K562 (cell line): ENCODE measurements around the gene RHAG. TPM values are rescaled to one million over a fixed set of nuclear protein-coding genes. Genes with fewer than 3 reads are reported as not detected.

Source experiments
- ATAC-seq: fragments of 200-7000 bp; cut with Tn5 transposase; 3 replicates; pipeline ENCODE4 v1.9.1; 2020; ENCODE audit warnings: moderate library complexity
- BruUV-seq: library from RNA; stranded (reverse); fragments of 400-500 nt; replicated peaks from 2 replicates; lab custom pipeline; 2021; lab: Mats Ljungman, UMichigan
- CTCF ChIA-PET: fragments of 300-600 bp; formaldehyde crosslinking; extraction: SDS; loops from one replicate; lab custom pipeline; 2021; ENCODE audit warnings: low intra/inter-chr PET ratio; lab: Yijun Ruan, JAX
- POLR2A ChIA-PET: fragments of 300-600, 350-650 bp; sonication (Branson Sonifier 250); formaldehyde crosslinking; extraction: SDS; loops from one replicate; lab custom pipeline; 2021; ENCODE audit warnings: antibody characterized with exemption, inconsistent platforms; lab: Yijun Ruan, JAX
- DNase-seq, 4 experiments: peaks; one replicate each; pipeline versions ENCODE4 v3.0.0 to v3.0.0-alpha.2; 2011 to 2018; ENCODE audit warnings: low spot score in 3 of 4, mixed read lengths in 3 of 4; ENCODE audit errors: extremely low read depth in 1 of 4
- FAIRE-seq: peaks from 2 replicates; lab custom pipeline; 2011; peaks lifted over from hg19 to GRCh38; lab: Jason Lieb, UNC
- H2AFZ ChIP-seq: 2 replicates; pipeline ENCODE4 v1.6.0; 2011; ENCODE audit warnings: low read depth, low read length, control low read depth, inconsistent platforms
- H3K27ac ChIP-seq: fragments of 200-600 bp; 3 replicates; pipeline ENCODE4 v1.8.0; 2011; ENCODE audit warnings: low read depth, mild to moderate bottlenecking, control low read depth, inconsistent platforms, low read length, moderate library complexity, mixed read lengths; ENCODE audit errors: extremely low read depth
- H3K27me3 ChIP-seq, 2 experiments: fragments of 300-600 bp in 1 of 2; 2 replicates in 1 of 2; 3 replicates in 1 of 2; pipeline versions ENCODE4 v1.6.0 to v1.8.0; 2011; ENCODE audit warnings: inconsistent platforms in 2 of 2, low read length in 2 of 2, mild to moderate bottlenecking in 1 of 2, mixed read lengths in 1 of 2, moderate library complexity in 1 of 2; ENCODE audit not compliant: control insufficient read depth in 2 of 2, insufficient read depth in 2 of 2
- H3K36me3 ChIP-seq: fragments of 300-600 bp; 3 replicates; pipeline ENCODE4 v1.8.0; 2011; ENCODE audit warnings: mild to moderate bottlenecking, low read length, inconsistent platforms; ENCODE audit not compliant: control insufficient read depth, insufficient read depth
- H3K4me1 ChIP-seq, 2 experiments: fragments of 200-600 bp in 1 of 2; replicated peaks in 1 of 2; 2 replicates in 1 of 2; 3 replicates in 1 of 2; pipeline versions ENCODE4 v1.5.1 to v1.8.0; 2011; ENCODE audit warnings: inconsistent platforms in 2 of 2, low read length in 2 of 2, mild to moderate bottlenecking in 1 of 2, mixed read lengths in 1 of 2, moderate library complexity in 1 of 2; ENCODE audit not compliant: control insufficient read depth in 2 of 2, insufficient read depth in 2 of 2
- H3K4me2 ChIP-seq: 2 replicates; pipeline ENCODE4 v1.6.1; 2011; ENCODE audit warnings: low read length, control low read depth, inconsistent platforms, mixed read lengths; ENCODE audit not compliant: insufficient read depth
- H3K4me3 ChIP-seq: fragments of 200-600 bp; sonication (generic), shearing (Covaris generic); 2 replicates; pipeline ENCODE4 v1.5.1; 2016; ENCODE audit warnings: control low read depth, inconsistent platforms
- H3K79me2 ChIP-seq: fragments of 200-600 bp; 3 replicates; pipeline ENCODE4 v1.8.0; 2011; ENCODE audit warnings: low read length, inconsistent platforms; ENCODE audit not compliant: control insufficient read depth, insufficient read depth
- H3K9ac ChIP-seq, 2 experiments: 2 replicates each; pipeline versions ENCODE4 v1.6.0 to v1.6.1; 2011; ENCODE audit warnings: low read depth in 2 of 2, low read length in 2 of 2, control low read depth in 1 of 2, inconsistent platforms in 1 of 2, mild to moderate bottlenecking in 1 of 2, mixed read lengths in 1 of 2; ENCODE audit not compliant: insufficient read depth in 1 of 2
- H3K9me1 ChIP-seq: one replicate; pipeline ENCODE4 v1.6.0; 2011; ENCODE audit warnings: inconsistent platforms, mild to moderate bottlenecking, low read length, moderate library complexity; ENCODE audit not compliant: control insufficient read depth, insufficient read depth
- H3K9me3 ChIP-seq: replicated peaks from 2 replicates; pipeline ENCODE4 v1.5.1; 2011; ENCODE audit warnings: low read depth, low read length, inconsistent platforms; ENCODE audit not compliant: control insufficient read depth, insufficient read depth
- H4K20me1 ChIP-seq: replicated peaks from 2 replicates; pipeline ENCODE4 v1.6.1; 2011; ENCODE audit warnings: low read length, inconsistent platforms, mixed read lengths; ENCODE audit not compliant: control insufficient read depth, insufficient read depth
- ARNT ChIP-seq, 2 experiments: fragments of 450-650 bp; IDR thresholded peaks; 2 replicates each; pipeline ENCODE4 v1.6.1; 2016; ENCODE audit warnings: mild to moderate bottlenecking in 1 of 2
- CBX2 ChIP-seq: fragments of 200-600 bp; sonication (generic); IDR thresholded peaks from one replicate; pipeline ENCODE4 v1.6.1; 2012; ENCODE audit warnings: mild to moderate bottlenecking, low read length, inconsistent platforms; ENCODE audit not compliant: insufficient read depth, poor library complexity, severe bottlenecking
- E2F8 ChIP-seq: fragments of 450-650 bp; IDR thresholded peaks from 2 replicates; pipeline ENCODE4 v1.7.1; 2018; ENCODE audit warnings: mild to moderate bottlenecking, low read depth; ENCODE audit not compliant: partially characterized antibody
- ESRRA ChIP-seq: fragments of 450-650 bp; IDR thresholded peaks from 2 replicates; pipeline ENCODE4 v1.6.1; 2014; ENCODE audit warnings: low read depth, mild to moderate bottlenecking, moderate library complexity, borderline replicate concordance
- GTF2F1 ChIP-seq: IDR thresholded peaks from 2 replicates; pipeline ENCODE4 v1.6.1; 2011; ENCODE audit warnings: low read depth, low read length, improper control_type of control experiment
- JUND ChIP-seq, 2 experiments: IDR thresholded peaks; 2 replicates in 1 of 2; 3 replicates in 1 of 2; pipeline ENCODE4 v1.6.1; 2011; ENCODE audit warnings: borderline replicate concordance in 2 of 2, low read depth in 2 of 2, low read length in 2 of 2, improper control_type of control experiment in 1 of 2, missing biosample characterization in 1 of 2, missing genetic modification characterization in 1 of 2, missing genetic modification reagents in 1 of 2
- RFX1 ChIP-seq: fragments of 450-650 bp; IDR thresholded peaks from 2 replicates; pipeline ENCODE4 v1.6.1; 2016; ENCODE audit warnings: mild to moderate bottlenecking, moderate library complexity
- RUNX1 ChIP-seq: sonication (generic); IDR thresholded peaks from 2 replicates; pipeline ENCODE4 v1.6.1; 2016; ENCODE audit warnings: antibody characterized with exemption, low read depth
- TAF7 ChIP-seq: fragments of 450-650 bp; IDR thresholded peaks from 2 replicates; pipeline ENCODE4 v1.6.1; 2016; ENCODE audit warnings: missing genetic modification characterization, missing compliant biosample characterization
- TAF9B ChIP-seq: fragments of 450-650 bp; IDR thresholded peaks from 2 replicates; pipeline ENCODE4 v1.6.1; 2018; ENCODE audit warnings: mild to moderate bottlenecking; ENCODE audit not compliant: partially characterized antibody
- ZBTB33 ChIP-seq: sonication (generic); formaldehyde crosslinking; IDR thresholded peaks from 2 replicates; pipeline ENCODE4 v1.8.1; 2023; ENCODE audit warnings: mild to moderate bottlenecking, missing genetic modification reagents
- ZFP91 ChIP-seq: sonication (generic); formaldehyde crosslinking; IDR thresholded peaks from 2 replicates; pipeline ENCODE4 v1.8.0; 2022; ENCODE audit warnings: mild to moderate bottlenecking, missing genetic modification reagents
- ZNF354B ChIP-seq: fragments of 250-450 bp; sonication (Bioruptor Pico); IDR thresholded peaks from 2 replicates; pipeline ENCODE4 v1.4.0; 2020
- ZNF431 ChIP-seq: sonication (generic); formaldehyde crosslinking; IDR thresholded peaks from 2 replicates; pipeline ENCODE4 v1.8.0; 2022; ENCODE audit warnings: mild to moderate bottlenecking, missing genetic modification reagents
- ZNF507 ChIP-seq: conservative IDR thresholded peaks from 2 replicates; pipeline ENCODE4 v1.6.1; 2017; ENCODE audit warnings: missing genetic modification characterization, missing compliant biosample characterization
- WGBS: fragments of 100-300 bp; shearing (Covaris generic); methylation state at CpG from one replicate; pipeline ENCODE4 v1.1.6; 2016; ENCODE audit warnings: low coverage, mixed read lengths; ENCODE audit not compliant: insufficient coverage; ENCODE audit errors: missing lambda C conversion rate; 5-methylcytosine and 5-hydroxymethylcytosine counted together
- in situ Hi-C: fragments of 300-500 bp; cut with MboI; formaldehyde crosslinking; loops from 4 replicates; pipeline ENCODE4 v1.15.0; 2018; ENCODE audit warnings: inconsistent platforms, mixed read lengths
- intact Hi-C: fragments of 100-400 bp; cut with micrococcal nuclease; formaldehyde crosslinking; loops from 2 replicates; pipeline ENCODE4 v1.14.2; 2022
- polyA plus RNA-seq, 8 experiments: library from polyadenylated mRNA; depleted of rRNA in 4 of 8; stranded (reverse) in 5 of 8; unstranded in 3 of 8; fragments of >200 nt; fragmentation: Nextera tagmentation in 2 of 8; fragmentation: Illumina TruSeq in 1 of 8; extraction: Ambion mirVana in 2 of 8; extraction: Trizol in 1 of 8; gene quantifications; 2 replicates each; pipeline versions ENCODE4 v1.2.1 to v1.2.3, GENCODE V29; 2011 to 2014; ENCODE audit warnings: inconsistent platforms in 1 of 8, missing spikeins in 1 of 8
- total RNA-seq, 7 experiments: library from RNA; depleted of rRNA in 6 of 7; stranded (reverse); fragments of >200 nt in 6 of 7; fragmentation: Illumina TruSeq in 2 of 7; extraction: Trizol in 2 of 7; gene quantifications; 2 replicates each; pipeline versions ENCODE4 v1.2.1 to v1.2.3, GENCODE V29; 2011 to 2021; ENCODE audit warnings: low replicate concordance in 1 of 7

Gene RHAG
- total and polyA plus RNA-seq, 9 of the 15 experiments (the other 6 are each of a cell fraction or from before 2014, with no cell fraction given): 290 to 1,202 (median 505) TPM

- Histone ChIP-seq H3K27ac (peak overlapping the region; percentile 79), H3K4me3 (no peak overlapping the region), H3K79me2 (no peaks in the 10 kb centered on the region), H3K9me1 (no peaks in the 10 kb centered on the region), H3K9me3 (peaks cover 8% of the 10 kb centered on the region; the same call in 1 of the 2 replicates), H4K20me1 (no peaks in the 10 kb centered on the region), H3K4me1 (peaks cover 3 to 29% of the 10 kb centered on the region in 2 experiments; a peak in 3 of 5 replicates), H3K27me3 (no peaks in the 10 kb centered on the region), H3K4me2 (peak overlapping the region; percentile 45), H2AFZ (peak overlapping the region; percentile 81), H3K36me3 (peaks cover 2% of the 10 kb centered on the region; the same call in 2 of the 3 replicates), H3K9ac (peak overlapping the region in 1 of 2 experiments; percentile 62; a peak in 2 of 4 replicates)
- FAIRE-seq (peak; percentile 99), ATAC-seq (peak; percentile 92), DNase-seq (peak; percentile 89 to 97 (median 92))
- ChIA-PET POLR2A (interaction anchor here (0.6 to 3.1 kb wide), 8 partner anchors 9 to 1328 kb away, joined by 3 to 29 read pairs (median 3); partner anchors contain the start of gene RHAG), CTCF (no interaction called here)
- in situ Hi-C loops: no loop called here
- intact Hi-C loops: loop anchor here (1.0 to 5.0 kb wide), 4 partner anchors 10 to 136 kb away; partner anchors contain the start of gene RHAG
- BruUV-seq: no TSS peak
- WGBS: 0% methylated on average over 3 of the region's 3 CpGs
- TF ChIP-seq RUNX1: no peak
- peak; percentile 85 for TF ChIP-seq JUND (IDR thresholded peaks at IDR 0.05; ENCODE audit: borderline replicate concordance, low read depth, low read length)
- peak; percentile 82; the same call in 2 of the 3 replicates for TF ChIP-seq JUND (tag; IDR thresholded peaks at IDR 0.05; ENCODE audit: borderline replicate concordance, low read depth, low read length)
- no peak for TF ChIP-seq ZNF431 (CRISPR knock-in tag)
- peak; percentile 24; the same call in 1 of the 2 replicates for TF ChIP-seq ZBTB33 (CRISPR knock-in tag)
- TF ChIP-seq ARNT (IDR thresholded peaks at IDR 0.05): peak; percentile 96 to 97
- TF ChIP-seq GTF2F1: no peak
- no peak for TF ChIP-seq ZFP91 (CRISPR knock-in tag)
- peak; percentile 37; the same call in 1 of the 2 replicates for TF ChIP-seq ZNF354B (CRISPR knock-in tag)
- TF ChIP-seq ZNF507 (tag): no peak
- no peak for TF ChIP-seq RFX1
- no peak for TF ChIP-seq CBX2
- TF ChIP-seq E2F8: no peak
- TF ChIP-seq TAF9B: peak; percentile 51
- TF ChIP-seq TAF7 (tag): no peak
- TF ChIP-seq ESRRA: peak; percentile 31; the same call in 1 of the 2 replicates
Observed at GRCh38 chr6:49646130-49646824, 9.6 kb upstream of the RHAG start.
